GM19099 (cell line): Measurements from ENCODE around the gene GRID1.

Experiments used
- POLR2A ChIP-seq: IDR thresholded peaks from 3 replicates; pipeline ENCODE4 v1.6.1; 2011; ENCODE audit warnings: low read depth; ENCODE audit not compliant: insufficient read length; ENCODE audit errors: extremely low read depth

GRID1 gene

DNA sequence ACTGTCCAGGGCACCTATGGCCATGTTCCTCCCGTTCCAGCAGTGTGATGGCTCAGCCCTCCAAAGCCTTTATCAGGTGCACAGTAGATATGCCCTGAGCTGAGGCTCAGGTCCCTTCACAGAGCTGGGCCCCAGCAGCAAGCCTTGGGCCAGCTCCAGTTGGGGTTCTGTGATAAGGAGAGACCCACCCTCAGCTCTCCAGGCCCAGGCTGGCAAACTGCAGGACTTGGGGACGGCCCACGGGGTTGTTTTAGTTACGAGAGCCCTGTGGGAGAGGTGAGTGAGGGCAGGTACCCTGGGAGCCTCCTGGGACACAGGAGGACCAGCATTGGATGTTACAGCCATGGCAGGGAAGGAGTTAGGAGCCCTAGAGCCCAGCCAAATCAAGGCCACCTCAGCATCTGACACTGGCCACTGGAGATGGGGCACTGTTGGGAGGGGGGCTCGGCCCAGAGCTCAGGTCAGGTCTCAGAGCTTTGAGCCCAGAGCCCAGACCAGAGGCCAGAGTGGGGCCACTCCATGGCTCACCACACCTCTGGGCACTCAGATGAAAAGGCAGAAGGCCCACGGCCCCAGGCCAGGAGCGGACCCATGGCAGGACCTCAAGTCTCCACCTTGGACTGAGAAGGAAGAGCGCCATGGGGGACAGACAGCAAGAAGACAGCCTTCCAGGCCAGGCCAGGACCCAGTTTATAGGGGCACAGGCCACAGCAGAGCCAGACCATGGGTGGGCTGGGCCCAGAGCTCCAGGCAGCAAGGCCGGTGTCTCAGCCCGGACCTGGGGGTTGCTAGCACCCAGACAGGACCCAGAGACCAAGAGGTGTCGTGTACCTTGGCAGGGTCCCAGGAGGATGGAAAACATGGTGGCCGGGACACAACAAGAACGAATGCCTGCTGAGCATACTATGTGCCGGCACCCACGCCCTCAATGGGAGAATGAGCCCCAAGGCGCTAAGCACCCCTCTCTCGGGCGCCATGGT is 12.8 kb downstream of the GRID1 start:
- TF ChIP-seq POLR2A = no peak

DNA sequence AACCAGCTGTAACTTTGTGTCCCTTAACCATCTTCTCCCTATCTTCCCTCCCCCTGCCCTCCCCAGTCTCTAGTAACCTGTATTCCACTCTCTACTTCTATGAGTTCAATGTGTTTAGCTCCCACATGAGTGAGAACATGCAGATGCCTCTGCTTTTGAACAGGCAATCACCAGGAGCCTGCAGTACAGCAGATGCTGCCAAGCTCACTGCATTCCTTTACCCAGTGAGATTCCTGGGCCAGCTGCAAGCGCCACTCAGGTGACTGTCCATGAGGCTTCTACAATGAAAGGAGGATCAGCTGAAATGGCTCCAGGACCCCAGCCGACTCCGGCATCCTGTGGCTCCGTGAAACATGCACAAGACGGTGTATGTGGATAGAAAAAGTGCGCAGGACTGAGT is 15.7 kb downstream of the GRID1 start:
- no peak for TF ChIP-seq POLR2A

DNA sequence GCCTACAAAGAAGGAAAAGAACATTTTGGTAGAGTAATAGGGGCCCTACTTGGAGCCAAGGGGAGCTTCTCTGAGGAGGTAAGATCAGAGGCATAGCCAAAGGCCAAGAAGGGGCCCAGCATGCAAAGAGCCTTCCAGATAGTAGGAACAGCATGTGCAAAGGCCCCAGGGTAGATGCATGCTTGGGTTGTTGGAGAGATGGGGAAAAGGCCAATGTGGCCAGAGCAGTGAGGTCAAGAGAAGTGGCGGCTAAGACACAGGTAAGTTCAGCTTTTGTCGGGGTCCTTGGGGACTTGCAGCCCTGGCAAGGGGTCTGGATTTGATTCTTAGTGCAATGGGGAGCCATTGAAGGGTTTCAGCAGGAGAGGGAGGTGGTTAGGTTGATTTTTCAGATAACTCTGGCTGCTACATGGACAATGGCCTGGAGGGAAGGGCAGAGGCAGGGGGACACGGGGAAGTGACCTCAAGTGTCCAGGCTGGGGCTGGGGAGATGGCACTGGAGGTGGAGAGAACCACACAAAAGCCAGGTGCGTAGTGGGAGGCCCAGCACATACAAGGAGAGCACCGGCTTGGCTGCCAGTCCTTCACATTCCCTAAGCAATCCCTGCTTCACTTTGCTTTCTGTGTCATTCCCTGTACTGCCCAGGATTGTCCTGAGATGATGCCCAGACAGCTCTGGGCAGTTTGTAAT is 16.5 kb downstream of the GRID1 start:
- TF ChIP-seq POLR2A = no peak

DNA sequence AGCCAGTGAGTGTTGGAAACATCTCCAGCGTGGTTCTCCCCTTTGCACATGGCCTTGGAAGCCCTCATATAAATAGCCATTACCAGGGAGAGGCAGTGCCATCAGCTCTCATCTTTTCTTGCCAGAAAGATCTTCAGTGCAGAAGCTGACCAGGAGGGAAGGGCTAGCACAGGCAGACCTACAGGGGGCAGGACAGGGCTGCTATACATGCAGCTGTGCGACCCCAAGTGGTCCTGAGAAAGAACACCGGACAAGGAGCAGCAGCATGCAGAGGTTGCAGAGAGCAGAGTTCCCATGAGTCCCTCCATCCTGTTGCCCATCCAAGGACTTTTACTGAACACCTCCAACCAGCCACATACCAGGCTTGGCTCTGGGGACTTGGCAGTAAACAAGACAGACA is 17.1 kb downstream of the GRID1 start:
- no peak for TF ChIP-seq POLR2A

DNA sequence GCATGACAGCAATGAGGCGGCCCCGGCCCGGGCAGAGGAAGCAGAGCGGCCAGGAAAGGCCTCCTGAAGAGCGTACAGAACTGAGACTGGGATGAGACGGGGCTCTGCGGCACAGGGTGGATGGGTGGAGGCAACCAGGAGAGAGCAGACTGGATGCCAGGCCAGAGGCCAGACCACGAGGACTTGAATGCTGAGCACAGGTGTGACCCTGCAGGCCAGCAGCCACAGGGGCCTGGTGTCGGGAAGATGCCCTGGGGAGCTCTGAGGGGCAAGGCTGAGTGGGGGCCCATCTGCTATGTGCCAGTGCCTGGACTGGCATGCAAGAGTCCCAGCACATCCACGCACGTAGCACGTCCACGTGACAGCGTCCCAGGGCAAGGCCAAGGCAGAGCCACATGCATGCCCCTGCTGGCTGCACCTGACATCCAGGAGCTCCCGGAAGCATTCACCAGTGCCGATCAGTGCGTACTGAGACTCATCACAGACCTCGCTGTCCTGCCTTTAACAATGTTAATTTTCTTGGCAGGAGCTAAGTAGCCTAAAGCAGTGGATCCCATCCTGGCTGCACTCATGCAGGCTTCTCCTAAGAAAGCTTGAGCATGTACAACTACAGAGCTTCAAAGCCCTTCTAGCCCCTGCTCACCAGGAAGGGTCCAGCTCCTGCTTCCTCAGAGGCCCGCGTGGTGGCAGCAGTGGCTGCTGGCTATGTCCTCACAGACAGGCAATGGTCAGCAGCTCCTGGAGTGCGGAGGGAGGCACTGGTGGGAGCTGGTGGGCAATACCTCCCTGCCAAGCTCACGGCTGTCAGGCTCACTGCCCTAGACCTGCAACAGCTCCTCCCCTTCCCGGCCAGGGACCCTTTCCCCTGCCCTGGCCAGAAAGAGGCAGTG is 18.0 kb downstream of the GRID1 start:
- no peak for TF ChIP-seq POLR2A

DNA sequence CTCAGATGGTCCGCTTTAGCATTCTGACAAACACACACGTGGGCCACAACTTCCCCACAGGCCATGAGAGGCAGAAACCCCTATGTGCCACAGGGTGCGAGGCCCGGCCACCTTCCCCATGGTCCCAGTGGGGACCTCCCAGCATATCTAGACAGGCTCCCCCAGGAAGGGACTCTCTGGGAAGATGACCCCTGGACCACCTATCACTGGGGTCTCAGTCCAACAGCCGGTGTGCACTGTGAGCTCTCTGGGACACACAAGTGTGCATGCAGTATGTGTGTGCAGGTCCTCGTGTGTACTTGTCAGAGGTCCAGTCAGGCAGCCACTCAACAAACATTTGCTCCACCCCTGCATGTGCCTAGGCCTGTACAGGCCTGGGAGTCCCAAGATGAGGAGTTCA is 18.7 kb downstream of the GRID1 start:
- no peak for TF ChIP-seq POLR2A

DNA sequence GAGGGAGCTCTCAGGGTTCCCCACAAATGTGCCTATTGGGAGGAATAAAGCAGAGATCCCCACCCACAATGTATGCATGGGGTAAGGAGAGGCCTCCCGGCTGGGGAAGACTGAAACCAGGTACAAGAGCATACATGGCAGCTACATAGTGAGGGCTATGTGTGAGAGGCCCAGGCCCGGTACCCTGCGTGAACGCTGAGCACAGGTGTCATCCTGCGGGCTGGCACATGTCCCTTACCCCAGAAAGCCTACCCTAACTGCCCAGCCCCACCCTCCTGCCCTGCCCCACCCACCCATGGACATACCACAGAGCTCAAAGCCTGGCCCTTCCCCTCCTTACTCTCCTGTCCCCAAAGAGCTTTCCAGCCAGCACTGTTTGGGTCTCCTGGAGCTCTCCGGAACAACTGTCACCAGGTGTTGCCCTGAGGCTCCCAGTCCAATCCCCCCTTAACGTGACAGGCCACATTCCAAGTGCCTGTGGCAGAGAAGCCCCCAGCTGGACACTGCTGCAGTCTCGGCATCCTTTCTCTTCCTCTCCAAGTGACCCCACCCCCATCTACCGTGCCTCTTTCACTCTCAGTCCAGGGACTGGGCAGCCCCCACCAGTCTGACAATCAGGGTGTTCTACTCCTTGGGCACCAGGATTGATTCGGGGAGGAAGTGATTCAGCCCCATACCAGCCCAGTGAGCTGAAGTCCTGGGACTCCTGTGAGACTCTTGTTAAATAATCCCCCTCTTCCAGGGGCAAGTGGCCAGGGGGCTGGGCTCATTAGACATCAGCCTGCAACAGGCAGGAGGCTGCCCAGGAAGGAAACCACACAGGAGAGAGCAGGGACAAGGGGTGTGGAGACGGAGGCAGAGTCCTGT is 19.6 kb downstream of the GRID1 start:
- no peak for TF ChIP-seq POLR2A

DNA sequence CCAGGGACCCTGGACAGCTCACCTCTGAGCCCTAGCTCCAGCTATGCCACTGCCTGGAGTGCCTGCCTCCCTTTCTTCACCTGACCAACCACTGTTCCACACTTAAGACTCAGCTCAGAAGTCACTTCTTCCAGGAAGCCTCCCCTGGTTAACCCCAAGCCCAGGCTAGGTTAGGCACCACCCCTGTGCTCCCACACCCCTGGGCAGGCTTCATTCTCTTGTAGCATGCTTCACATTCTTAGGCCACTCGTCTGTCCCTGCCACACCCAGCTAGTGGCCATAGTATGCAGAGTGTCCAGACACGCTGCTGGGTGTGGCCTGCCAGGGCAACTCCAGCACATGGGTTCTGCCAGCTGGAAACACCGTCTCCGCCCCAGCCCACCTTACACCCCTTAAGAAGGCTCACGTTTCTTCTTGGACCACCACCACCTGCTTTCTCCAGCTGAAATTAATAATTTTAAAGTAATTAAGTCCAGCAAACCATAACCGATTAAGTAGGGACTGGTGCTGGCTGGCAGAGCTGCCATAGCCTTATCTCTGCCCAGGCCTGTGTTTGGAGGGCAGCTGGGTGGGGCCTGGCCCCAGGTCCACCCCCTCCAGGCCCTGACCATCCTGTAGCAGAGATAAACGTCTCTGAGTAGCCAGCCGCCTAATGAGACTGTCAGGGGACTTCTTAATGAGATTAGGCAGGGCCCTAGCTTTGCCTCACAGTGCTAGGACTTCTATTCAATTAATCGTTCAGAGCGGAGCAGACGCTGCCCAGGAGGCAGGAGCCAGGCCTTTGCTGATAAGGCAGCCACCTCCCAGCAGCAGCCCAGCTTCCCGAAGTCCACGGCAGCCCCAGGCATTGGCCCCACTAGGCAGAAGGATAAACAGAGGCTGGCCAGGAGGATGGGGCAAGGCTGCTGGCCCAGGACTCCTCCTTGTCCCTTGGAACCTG is 20.5 kb downstream of the GRID1 start:
- no peak for TF ChIP-seq POLR2A

DNA sequence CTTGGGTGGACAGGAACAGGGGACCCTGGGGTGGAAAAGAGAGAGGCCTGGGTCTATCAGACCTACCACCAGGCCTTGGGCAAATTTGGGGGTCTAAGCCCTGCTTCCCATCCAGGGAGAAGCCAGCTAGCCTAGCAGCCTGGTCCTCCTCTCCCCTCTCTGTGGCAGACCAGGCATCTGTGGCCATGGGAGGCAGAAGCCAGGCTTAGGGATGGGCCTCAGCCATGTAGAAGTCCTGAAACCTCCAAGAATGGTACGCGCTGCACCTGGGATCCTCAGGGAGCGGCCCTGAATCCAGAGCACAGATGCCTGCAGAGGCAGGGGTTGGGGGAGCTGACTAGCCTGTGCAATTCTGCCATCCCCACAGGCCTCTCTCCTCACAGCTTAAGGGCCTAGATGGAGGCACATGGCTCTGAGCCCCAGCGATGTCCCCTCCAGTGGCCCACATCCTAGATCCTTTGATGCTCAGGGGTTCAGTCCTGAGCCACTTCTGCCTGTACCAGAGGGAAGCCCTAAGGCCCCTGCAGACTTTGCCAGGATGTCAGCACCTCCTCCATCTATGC is 21.2 kb downstream of the GRID1 start:
- TF ChIP-seq POLR2A = no peak

DNA sequence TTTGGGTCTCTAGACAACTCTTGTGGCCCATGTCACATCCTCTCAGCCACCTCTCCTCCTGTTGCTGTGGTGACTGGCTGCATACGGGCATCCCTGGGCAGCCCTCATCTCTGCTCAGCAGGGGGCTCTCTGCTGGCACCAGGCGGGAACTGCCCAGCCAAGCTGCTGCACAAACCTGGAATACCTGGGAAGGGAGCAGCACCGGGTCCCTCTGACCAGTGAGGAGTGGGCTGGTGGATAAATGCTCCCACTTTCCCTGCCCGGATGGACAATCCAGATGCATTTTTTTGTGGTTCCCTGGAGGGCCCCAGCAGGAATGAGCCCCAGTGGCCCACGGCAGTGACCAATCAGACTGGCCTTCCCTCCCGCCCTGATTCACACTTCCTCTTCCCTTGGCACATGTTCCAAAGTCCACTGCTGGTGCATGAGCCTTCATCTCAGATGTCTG is 21.9 kb downstream of the GRID1 start:
- TF ChIP-seq POLR2A = no peak

DNA sequence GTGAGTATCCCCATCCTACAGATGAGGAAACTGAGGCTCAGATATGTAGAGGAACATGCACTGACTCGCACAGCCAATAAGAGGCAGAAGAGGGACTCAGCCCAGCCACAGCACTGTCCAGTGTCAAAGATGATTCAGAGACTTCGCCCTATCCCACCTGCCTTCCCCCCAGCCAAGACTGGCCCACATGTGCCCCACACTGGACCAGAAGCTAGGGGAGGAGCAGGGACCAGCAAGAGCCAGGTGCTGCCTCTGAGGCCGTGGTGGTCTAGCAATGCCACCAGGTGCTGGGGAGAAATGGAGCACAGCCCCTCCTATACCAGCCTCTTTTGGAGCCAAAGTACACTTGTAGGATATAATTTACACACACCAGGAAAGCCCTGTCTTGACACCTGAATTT is 22.3 kb downstream of the GRID1 start:
- TF ChIP-seq POLR2A = no peak

DNA sequence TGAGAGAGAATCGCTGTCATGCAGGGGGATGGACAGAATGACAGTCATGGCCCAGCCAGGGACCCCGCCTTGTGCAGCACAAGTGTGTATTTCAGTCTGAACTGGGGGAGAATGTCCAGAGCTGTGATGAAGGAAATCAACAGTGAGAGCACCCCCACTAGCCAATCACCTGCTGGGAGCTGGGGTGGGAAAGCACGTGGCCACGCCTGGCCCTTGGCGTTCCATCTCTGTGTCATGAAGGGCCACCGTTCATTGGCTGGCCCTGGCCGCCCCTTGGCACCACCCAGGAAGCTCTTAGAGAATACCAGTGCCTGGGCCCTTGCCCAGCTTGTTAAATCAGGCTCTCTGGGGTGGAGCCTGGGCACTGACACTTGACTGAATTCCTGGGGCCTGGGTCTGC is 22.8 kb downstream of the GRID1 start:
- no peak for TF ChIP-seq POLR2A
